SHP77 treated with DMSO at 0.1 percent for 48 hours (cell line): ENCODE results near the gene FGFR4.

Experiments
- DNase-seq: peaks from one replicate; lab custom pipeline; 2025; lab: John Stamatoyannopoulos, UW

The FGFR4 gene

GRCh38 chr5:177132136-177133095 is 45.7 kb downstream of the FGFR4 start:
- no peak for DNase-seq

DNA sequence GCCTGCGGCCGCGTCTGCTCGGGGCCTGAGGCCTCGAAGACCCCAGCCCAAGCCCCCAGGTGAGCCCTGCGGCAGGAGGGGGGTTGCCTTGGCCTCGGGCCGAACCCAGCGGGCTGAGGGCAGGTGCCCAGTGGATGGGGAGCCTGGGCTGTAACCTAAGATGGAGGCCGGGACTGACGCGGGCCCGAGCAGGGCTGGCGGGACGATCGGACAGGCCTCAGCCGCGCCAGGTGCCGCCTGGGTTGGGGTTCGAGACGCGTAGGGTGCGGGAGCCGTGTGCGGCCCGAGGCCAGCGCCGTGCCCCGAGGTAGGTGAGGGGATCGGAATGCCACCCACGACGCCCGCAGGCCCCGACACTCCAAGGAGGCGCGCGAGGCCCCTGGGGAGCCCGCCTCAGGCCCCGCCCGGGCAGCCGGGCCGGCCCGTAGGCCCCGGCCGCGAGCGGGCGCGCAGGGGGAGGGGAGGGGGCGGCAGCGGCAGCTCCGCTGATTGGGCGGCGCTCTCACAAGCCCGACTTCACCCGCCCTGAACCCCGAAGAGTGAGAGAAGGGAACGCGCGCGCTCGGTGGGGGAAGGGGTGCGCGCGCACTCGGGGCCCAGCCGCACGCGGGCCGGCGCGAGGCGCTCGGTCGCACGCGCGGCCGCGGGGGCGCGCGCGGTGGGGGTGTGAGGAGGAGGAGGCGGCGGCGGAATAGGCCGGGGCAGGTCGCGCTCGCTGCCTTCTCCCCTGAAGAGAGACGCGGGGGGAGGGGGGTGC is 46.6 kb downstream of the FGFR4 start, which contains the start of gene NSD1:
NSD1 (plus strand) TSS at position 678 of the 757 bp plus-strand sequence. CDS start 1,331 bp downstream, outside the sequence.
- DNase-seq = no peak

- DNase-seq = no peak
Measured at GRCh38 chr5:177133853-177134696, 47.4 kb downstream of the FGFR4 start.

DNA sequence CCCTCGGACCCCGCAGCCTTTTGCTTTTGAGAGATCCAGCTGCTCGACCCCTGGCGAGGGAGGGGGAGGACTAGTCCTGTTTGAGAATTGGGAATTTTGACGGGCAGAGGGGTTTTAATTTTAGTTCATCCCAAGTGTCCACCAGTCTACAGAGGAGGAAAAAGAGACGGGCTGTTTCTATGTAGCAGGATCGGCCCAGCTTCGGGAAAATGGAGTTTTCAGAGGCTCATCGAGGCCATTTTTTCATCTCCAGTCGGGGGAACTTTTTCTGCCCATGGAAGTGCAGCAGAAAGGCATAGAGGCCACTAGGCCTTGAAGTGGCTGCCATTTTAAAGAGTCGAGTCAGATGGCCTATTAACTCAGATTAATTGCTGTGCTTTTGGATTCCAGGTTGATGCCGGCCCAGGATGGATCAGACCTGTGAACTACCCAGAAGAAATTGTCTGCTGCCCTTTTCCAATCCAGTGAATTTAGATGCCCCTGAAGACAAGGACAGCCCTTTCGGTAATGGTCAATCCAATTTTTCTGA is 48.0 kb downstream of the FGFR4 start:
- no peak for DNase-seq

DNA sequence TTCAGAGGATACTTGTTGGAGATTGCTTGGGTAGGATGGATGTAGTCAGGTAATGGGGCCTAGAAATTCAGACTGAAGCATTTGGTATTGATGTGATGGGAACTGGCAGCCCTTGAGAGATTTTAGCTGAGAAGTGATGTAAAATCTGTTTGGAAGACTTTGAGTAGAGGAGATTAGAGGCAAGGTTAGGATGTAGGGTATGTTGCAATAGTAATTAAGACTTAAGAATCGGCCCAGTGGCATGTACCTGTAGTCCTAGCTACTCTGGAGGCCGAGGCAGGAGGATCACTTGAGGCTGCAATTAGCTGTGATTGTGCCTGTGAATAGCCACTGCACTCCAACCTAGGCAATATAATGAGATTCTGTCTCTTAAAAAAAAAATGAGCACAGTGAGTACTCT is 53.6 kb downstream of the FGFR4 start:
- DNase-seq = no peak

- DNase-seq = no peak
Measured at GRCh38 chr5:177141496-177141895, 54.8 kb downstream of the FGFR4 start.

DNA sequence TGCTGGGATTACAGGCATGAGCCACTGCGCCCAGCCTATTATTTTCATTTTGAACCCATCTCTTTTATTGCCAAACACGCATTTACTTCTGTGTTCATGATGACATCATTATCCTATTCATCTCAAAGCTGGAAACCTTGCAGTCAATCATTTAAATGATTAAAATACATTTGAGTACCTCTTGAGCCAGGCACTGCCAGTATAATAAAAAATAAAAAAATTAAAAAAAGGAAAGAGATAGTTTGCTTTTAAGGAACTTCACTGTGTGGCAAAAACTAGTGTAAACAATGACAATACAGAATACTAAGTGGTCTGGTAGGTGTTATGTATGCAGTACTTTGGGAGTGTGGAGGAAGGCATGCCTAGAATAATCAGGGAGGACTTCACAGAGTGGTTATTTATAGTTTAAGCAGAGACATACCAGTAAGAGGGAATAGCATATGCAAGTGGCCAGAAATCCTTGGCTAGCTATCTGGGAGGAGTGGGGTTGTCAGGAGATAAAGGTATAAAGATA is 55.4 kb downstream of the FGFR4 start:
- DNase-seq = no peak

- no peak for DNase-seq
Measured at GRCh38 chr5:177142778-177143177, 56.1 kb downstream of the FGFR4 start.

- DNase-seq = no peak
Measured at GRCh38 chr5:177146891-177147638, 60.4 kb downstream of the FGFR4 start.
